Endothelial cell of umbilical vein (primary cell): ENCODE measurements around the gene STAB2.

Experiments used
- EZH2 ChIP-seq: IDR thresholded peaks from 2 replicates; pipeline ENCODE4 v1.6.1; 2012; ENCODE audit warnings: borderline replicate concordance, low read depth, mild to moderate bottlenecking, moderate library complexity, low read length, inconsistent platforms; ENCODE audit not compliant: severe bottlenecking
- TF ChIP-seq, protein P1 (sequence below), 2 donors: IDR thresholded peaks; 1 replicate in 1 of 2; 2 replicates in 1 of 2; pipeline ENCODE4 v1.5.1; 2011; ENCODE audit warnings: low read length in 2 of 2, mild to moderate bottlenecking in 2 of 2, moderate library complexity in 2 of 2, control low read depth in 1 of 2, inconsistent platforms in 1 of 2, low read depth in 1 of 2; ENCODE audit not compliant: insufficient read depth in 1 of 2; ENCODE audit errors: extremely low read depth in 1 of 2

GRCh38 chr12:103547929-103548328 lies 39.1 kb upstream of the STAB2 start:
- TF ChIP-seq, protein P1, sequence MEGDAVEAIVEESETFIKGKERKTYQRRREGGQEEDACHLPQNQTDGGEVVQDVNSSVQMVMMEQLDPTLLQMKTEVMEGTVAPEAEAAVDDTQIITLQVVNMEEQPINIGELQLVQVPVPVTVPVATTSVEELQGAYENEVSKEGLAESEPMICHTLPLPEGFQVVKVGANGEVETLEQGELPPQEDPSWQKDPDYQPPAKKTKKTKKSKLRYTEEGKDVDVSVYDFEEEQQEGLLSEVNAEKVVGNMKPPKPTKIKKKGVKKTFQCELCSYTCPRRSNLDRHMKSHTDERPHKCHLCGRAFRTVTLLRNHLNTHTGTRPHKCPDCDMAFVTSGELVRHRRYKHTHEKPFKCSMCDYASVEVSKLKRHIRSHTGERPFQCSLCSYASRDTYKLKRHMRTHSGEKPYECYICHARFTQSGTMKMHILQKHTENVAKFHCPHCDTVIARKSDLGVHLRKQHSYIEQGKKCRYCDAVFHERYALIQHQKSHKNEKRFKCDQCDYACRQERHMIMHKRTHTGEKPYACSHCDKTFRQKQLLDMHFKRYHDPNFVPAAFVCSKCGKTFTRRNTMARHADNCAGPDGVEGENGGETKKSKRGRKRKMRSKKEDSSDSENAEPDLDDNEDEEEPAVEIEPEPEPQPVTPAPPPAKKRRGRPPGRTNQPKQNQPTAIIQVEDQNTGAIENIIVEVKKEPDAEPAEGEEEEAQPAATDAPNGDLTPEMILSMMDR (IDR thresholded peaks at IDR 0.05; ENCODE audit: extremely low read depth in 1 of 2, insufficient read depth in 1 of 2, low read depth in 1 of 2, low read length in 2 of 2): no peak
- no peak for TF ChIP-seq EZH2
